OCI-LY1 (cell line): Measurements from ENCODE around the gene TXNRD2.

Experiments used
- H2AFZ ChIP-seq: fragments of 200-600 bp; sonication (generic), shearing (Covaris generic); 2 replicates; pipeline ENCODE4 v1.6.0; 2014; ENCODE audit warnings: antibody characterized with exemption, mild to moderate bottlenecking, low read length
- H3F3A ChIP-seq: fragments of 200-600 bp; sonication (generic), shearing (Covaris generic); 2 replicates; pipeline ENCODE4 v1.6.0; 2014; ENCODE audit warnings: mild to moderate bottlenecking, antibody characterized with exemption, low read length, moderate library complexity; ENCODE audit not compliant: insufficient read depth
- H3K27ac ChIP-seq: fragments of 200-600 bp; sonication (generic); 2 replicates; pipeline ENCODE4 v1.5.1; 2014; ENCODE audit warnings: low read length, mixed run types, mild to moderate bottlenecking, low read depth; ENCODE audit not compliant: poor library complexity, severe bottlenecking
- H3K27me3 ChIP-seq: fragments of 200-600 bp; sonication (generic); 2 replicates; pipeline ENCODE4 v1.6.0; 2014; ENCODE audit warnings: antibody characterized with exemption, mild to moderate bottlenecking, low read length, moderate library complexity; ENCODE audit not compliant: insufficient read depth
- H3K36me3 ChIP-seq: fragments of 200-600 bp; sonication (generic); 2 replicates; pipeline ENCODE4 v1.6.1; 2014; ENCODE audit warnings: mild to moderate bottlenecking, antibody characterized with exemption, low read length, moderate library complexity, mixed read lengths; ENCODE audit not compliant: insufficient read depth
- H3K4me1 ChIP-seq: fragments of 200-600 bp; sonication (generic); 2 replicates; pipeline ENCODE4 v1.5.1; 2014; ENCODE audit warnings: mild to moderate bottlenecking, low read length, moderate library complexity; ENCODE audit not compliant: insufficient read depth, severe bottlenecking
- H3K4me2 ChIP-seq: fragments of 200-600 bp; sonication (generic), shearing (Covaris generic); 2 replicates; pipeline ENCODE4 v1.6.1; 2014; ENCODE audit warnings: low read length
- H3K4me3 ChIP-seq: fragments of 200-600 bp; sonication (generic); 2 replicates; pipeline ENCODE4 v1.5.1; 2014; ENCODE audit warnings: low read length, low read depth, mild to moderate bottlenecking, mixed read lengths; ENCODE audit not compliant: poor library complexity, severe bottlenecking
- H3K79me2 ChIP-seq: fragments of 200-600 bp; shearing (Covaris generic); 2 replicates; pipeline ENCODE4 v1.6.1; 2016; ENCODE audit warnings: mixed run types, low read length, mixed read lengths; ENCODE audit not compliant: insufficient read depth
- H3K9ac ChIP-seq: fragments of 200-600 bp; sonication (generic), shearing (Covaris generic); 2 replicates; pipeline ENCODE4 v1.6.1; 2014; ENCODE audit warnings: mild to moderate bottlenecking, low read length, mixed read lengths
- H3K9me2 ChIP-seq: fragments of 200-600 bp; sonication (generic), shearing (Covaris generic); 2 replicates; pipeline ENCODE4 v1.6.1; 2014; ENCODE audit warnings: low read depth, mild to moderate bottlenecking, low read length, mixed read lengths
- H3K9me3 ChIP-seq: fragments of 200-600 bp; shearing (Covaris generic); 2 replicates; pipeline ENCODE4 v1.6.1; 2014; ENCODE audit warnings: low read length, mixed read lengths
- H4K20me1 ChIP-seq: fragments of 200-600 bp; sonication (generic), shearing (Covaris generic); 2 replicates; pipeline ENCODE4 v1.6.0; 2016; ENCODE audit warnings: mild to moderate bottlenecking, low read length; ENCODE audit not compliant: insufficient read depth
- CTCF ChIP-seq: fragments of 200-600 bp; sonication (generic), shearing (Covaris generic); IDR thresholded peaks from 2 replicates; pipeline ENCODE4 v1.5.1; 2017; ENCODE audit warnings: mild to moderate bottlenecking, antibody characterized with exemption, low read length, moderate library complexity, mixed read lengths
- EZH2 ChIP-seq: fragments of 200-600 bp; sonication (generic), shearing (Covaris generic); IDR thresholded peaks from 2 replicates; pipeline ENCODE4 v1.8.0; 2017; ENCODE audit warnings: borderline replicate concordance, mixed run types, mild to moderate bottlenecking, antibody characterized with exemption, low read length, moderate library complexity, mixed read lengths

Gene TXNRD2

GRCh38 chr22:19930551-19931486 lies 10.8 kb downstream of the TXNRD2 start:
- H3K9ac ChIP-seq = no peak overlapping the region
- H3K4me2 ChIP-seq = no peak overlapping the region
- no peaks in the 10 kb centered on the region for H3K27me3 ChIP-seq
- TF ChIP-seq EZH2 = no peak
- no peak for TF ChIP-seq CTCF
- no peak overlapping the region for H2AFZ ChIP-seq
- H3K79me2 ChIP-seq = no peaks in the 10 kb centered on the region
- H3K36me3 ChIP-seq = peaks cover 2% of the 10 kb centered on the region; the same call in 1 of the 2 replicates
- no peaks in the 10 kb centered on the region for H3K9me2 ChIP-seq
- no peaks in the 10 kb centered on the region for H4K20me1 ChIP-seq
- peaks cover 3% of the 10 kb centered on the region; the same call in 1 of the 2 replicates for H3K9me3 ChIP-seq
- H3K4me1 ChIP-seq = no peaks in the 10 kb centered on the region
- H3K27ac ChIP-seq = no peak overlapping the region
- no peak overlapping the region for H3K4me3 ChIP-seq
- H3F3A ChIP-seq = no peaks in the 10 kb centered on the region

- H3K9ac ChIP-seq = no peak overlapping the region
- no peaks in the 10 kb centered on the region for H3K27me3 ChIP-seq
- TF ChIP-seq CTCF (no peak), EZH2 (no peak)
- no peaks in the 10 kb centered on the region for H3K9me3 ChIP-seq
- no peak overlapping the region for H2AFZ ChIP-seq
- H3K27ac ChIP-seq = no peak overlapping the region
- H3K79me2 ChIP-seq = no peaks in the 10 kb centered on the region
- H3K4me2 ChIP-seq = no peak overlapping the region
- H3K4me1 ChIP-seq = no peaks in the 10 kb centered on the region
- H3K36me3 ChIP-seq = no peaks in the 10 kb centered on the region
- no peak overlapping the region for H3K4me3 ChIP-seq
- no peaks in the 10 kb centered on the region for H3K9me2 ChIP-seq
- no peaks in the 10 kb centered on the region for H3F3A ChIP-seq
- H4K20me1 ChIP-seq = no peaks in the 10 kb centered on the region
Observed at GRCh38 chr22:19929586-19930550, 11.8 kb downstream of the TXNRD2 start.

- TF ChIP-seq EZH2 = no peak
- TF ChIP-seq CTCF = no peak
- H3K9me2 ChIP-seq = no peaks in the 10 kb centered on the region
- H3K27me3 ChIP-seq = no peaks in the 10 kb centered on the region
- H3K9me3 ChIP-seq = no peaks in the 10 kb centered on the region
- H3K4me2 ChIP-seq = no peak overlapping the region
- H3K4me1 ChIP-seq = no peaks in the 10 kb centered on the region
- H3K9ac ChIP-seq = no peak overlapping the region
- H3K4me3 ChIP-seq = no peak overlapping the region
- H2AFZ ChIP-seq = no peak overlapping the region
- H3K27ac ChIP-seq = no peak overlapping the region
- no peaks in the 10 kb centered on the region for H3F3A ChIP-seq
- H4K20me1 ChIP-seq = no peaks in the 10 kb centered on the region
- H3K79me2 ChIP-seq = no peaks in the 10 kb centered on the region
- H3K36me3 ChIP-seq = no peaks in the 10 kb centered on the region
Observed at GRCh38 chr22:19928207-19928606, 13.4 kb downstream of the TXNRD2 start.
